ENCODE results near the gene PI16.

Gene PI16

DNA sequence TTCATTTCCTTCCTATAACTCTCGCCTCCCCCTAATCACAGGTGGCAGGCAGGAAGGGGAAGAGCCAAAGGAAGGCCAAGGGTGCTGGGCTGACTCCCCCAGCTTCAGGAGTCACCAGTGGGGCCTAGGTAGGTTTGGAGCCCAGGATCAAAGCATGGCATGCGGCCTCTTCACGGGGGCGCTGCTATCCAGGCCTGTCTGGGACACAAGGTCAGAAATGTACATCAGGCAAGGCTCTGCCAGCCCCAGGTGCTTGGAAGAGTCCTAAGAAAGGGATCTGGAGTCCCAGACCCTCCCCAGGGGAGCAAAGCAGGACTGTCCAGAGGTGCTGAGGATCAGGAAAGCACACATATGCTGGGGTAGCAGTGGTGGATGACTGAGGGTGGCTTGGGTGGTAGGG, 10.4 kb downstream of the PI16 start:
- no peaks in the 10 kb centered on the region for H3K27me3 ChIP-seq (replicated peaks)
- in situ Hi-C loops (cut with HindIII; ENCODE audit: low pct_ligation_motif_present, low sequenced_read_pairs) = no loop called here
- H3K27ac ChIP-seq = no peak overlapping the region
- no peak for DNase-seq
- TF ChIP-seq, protein P1, sequence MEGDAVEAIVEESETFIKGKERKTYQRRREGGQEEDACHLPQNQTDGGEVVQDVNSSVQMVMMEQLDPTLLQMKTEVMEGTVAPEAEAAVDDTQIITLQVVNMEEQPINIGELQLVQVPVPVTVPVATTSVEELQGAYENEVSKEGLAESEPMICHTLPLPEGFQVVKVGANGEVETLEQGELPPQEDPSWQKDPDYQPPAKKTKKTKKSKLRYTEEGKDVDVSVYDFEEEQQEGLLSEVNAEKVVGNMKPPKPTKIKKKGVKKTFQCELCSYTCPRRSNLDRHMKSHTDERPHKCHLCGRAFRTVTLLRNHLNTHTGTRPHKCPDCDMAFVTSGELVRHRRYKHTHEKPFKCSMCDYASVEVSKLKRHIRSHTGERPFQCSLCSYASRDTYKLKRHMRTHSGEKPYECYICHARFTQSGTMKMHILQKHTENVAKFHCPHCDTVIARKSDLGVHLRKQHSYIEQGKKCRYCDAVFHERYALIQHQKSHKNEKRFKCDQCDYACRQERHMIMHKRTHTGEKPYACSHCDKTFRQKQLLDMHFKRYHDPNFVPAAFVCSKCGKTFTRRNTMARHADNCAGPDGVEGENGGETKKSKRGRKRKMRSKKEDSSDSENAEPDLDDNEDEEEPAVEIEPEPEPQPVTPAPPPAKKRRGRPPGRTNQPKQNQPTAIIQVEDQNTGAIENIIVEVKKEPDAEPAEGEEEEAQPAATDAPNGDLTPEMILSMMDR (IDR thresholded peaks at IDR 0.05; ENCODE audit: low read depth, low read length, missing control alignments) = no peak
- no peak overlapping the region for H3K4me3 ChIP-seq (ENCODE audit: low read depth, low read length)
- peaks cover 37% of the 10 kb centered on the region for H3K36me3 ChIP-seq (replicated peaks)

DNA sequence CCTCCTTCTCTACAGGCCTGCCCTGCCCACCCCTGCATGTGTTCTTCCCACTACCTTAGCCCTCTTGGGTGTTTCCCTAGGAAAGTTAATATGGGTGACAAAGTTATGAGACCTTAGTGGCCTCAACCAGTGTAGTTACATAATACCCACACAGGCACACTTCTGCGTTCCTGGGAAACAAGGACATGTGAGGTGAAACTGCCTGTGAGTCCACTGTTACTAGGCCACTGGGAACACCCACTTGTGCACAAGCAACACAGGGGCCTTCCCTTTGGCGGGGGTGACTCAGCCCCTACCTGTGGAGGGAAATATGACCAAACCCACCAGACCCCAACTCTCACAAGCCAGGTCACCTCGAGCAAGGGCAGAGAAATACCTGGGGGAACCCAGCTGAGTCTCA, 12.8 kb downstream of the PI16 start:
- Histone ChIP-seq H3K27me3 (replicated peaks) (no peaks in the 10 kb centered on the region), H3K27ac (no peak overlapping the region), H3K36me3 (replicated peaks) (peaks cover 61% of the 10 kb centered on the region), H3K4me3 (ENCODE audit: low read depth, low read length) (no peak overlapping the region)
- in situ Hi-C loops (cut with HindIII; ENCODE audit: low pct_ligation_motif_present, low sequenced_read_pairs) = no loop called here
- DNase-seq = no peak
- TF ChIP-seq, protein P1 (IDR thresholded peaks at IDR 0.05; ENCODE audit: low read depth, low read length, missing control alignments) = no peak

DNA sequence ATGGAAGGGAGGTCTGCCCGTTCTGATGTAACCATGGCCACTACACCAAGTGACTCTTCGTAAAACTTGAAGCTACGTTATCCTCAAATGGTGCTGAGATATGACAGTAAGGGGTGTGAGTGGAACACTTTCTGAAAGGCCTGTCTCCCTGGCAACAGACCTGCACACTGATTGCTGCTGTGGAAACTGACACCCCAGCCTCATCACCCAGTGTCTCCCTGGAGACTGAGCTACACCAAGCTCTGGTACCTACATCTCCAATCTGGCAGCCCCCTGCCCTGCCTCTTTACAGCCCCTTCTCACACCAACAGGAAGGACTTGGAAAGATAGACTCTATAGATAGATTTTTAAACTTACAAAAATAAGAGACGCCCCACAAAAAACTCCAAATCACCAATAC, 13.2 kb downstream of the PI16 start:
- no peak for DNase-seq
- H3K27ac ChIP-seq = no peak overlapping the region
- in situ Hi-C loops (cut with HindIII; ENCODE audit: low pct_ligation_motif_present, low sequenced_read_pairs) = no loop called here
- no peaks in the 10 kb centered on the region for H3K27me3 ChIP-seq (replicated peaks)
- H3K36me3 ChIP-seq (replicated peaks) = peaks cover 65% of the 10 kb centered on the region
- TF ChIP-seq, protein P1 (IDR thresholded peaks at IDR 0.05; ENCODE audit: low read depth, low read length, missing control alignments) = no peak
- no peak overlapping the region for H3K4me3 ChIP-seq (ENCODE audit: low read depth, low read length)

DNA sequence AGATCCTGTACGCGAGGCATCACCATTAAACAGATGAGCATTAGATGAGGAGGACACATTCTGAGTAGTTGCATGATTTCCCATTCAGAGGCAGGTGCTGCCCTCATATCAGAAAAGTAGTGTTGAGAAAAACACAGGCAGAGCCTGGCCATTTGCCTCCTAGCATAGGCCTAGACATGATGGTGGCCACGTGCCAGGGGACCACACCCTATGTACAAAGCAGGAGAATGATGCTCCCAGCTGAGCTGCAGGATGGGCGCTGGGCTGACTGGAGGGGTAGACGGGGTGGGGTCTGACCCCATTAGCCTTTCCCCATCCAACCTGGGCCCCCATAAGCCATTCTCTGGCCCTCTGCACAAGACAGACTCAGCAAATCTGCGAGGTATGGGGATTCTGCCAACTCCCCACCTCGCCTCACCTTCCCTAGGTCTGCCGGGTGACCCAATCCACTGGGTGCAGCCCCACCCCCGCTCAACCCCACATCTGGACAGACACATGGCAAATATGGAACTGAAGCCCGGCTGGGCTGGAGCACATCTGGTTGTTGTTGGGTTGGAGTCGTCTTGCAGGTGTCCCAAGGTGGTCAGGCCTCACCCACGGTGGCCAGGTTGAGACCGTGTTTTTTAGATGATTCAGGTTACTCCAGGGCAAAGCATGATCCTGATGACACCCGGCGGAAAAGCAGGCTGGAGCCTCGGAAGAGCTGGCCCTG, 13.9 kb downstream of the PI16 start:
- peaks cover 72% of the 10 kb centered on the region for H3K36me3 ChIP-seq (replicated peaks)
- in situ Hi-C loops (cut with HindIII; ENCODE audit: low pct_ligation_motif_present, low sequenced_read_pairs) = no loop called here
- H3K27ac ChIP-seq = no peak overlapping the region

DNA sequence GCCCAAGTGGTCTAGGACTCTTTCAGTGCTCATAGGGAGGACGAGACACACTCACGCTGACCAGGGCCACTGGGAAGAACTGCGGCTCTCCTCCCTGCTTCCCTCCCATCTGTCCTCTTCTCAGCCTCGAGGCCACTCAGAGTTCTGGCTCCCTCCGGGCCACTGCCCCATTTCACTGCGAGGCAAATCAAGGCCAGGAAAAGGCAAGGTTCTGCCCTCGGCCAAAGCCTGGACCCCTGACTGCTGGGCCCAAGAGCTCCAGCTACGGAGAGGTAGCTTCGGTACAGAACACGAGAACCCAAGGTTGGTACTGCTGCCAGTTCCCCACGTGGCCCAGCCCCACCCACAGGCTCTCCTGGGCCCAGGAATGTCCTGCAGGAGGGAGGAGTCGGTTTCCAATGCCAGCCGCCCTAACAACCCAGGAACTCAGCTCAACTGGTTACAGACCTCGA, 14.7 kb downstream of the PI16 start:
- peaks cover 80% of the 10 kb centered on the region for H3K36me3 ChIP-seq (replicated peaks)

More for the DNA sequence above, 13.9 kb downstream of the PI16 start:
- TF ChIP-seq, protein P1 (IDR thresholded peaks at IDR 0.05; ENCODE audit: low read depth, low read length, missing control alignments) = no peak
- Histone ChIP-seq H3K27me3 (replicated peaks) (no peaks in the 10 kb centered on the region), H3K4me3 (ENCODE audit: low read depth, low read length) (no peak overlapping the region)
- no peak for DNase-seq

More for the DNA sequence above, 14.7 kb downstream of the PI16 start:
- in situ Hi-C loops (cut with HindIII; ENCODE audit: low pct_ligation_motif_present, low sequenced_read_pairs) = no loop called here
- Histone ChIP-seq H3K4me3 (ENCODE audit: low read depth, low read length) (no peak overlapping the region), H3K27me3 (replicated peaks) (no peaks in the 10 kb centered on the region), H3K27ac (no peak overlapping the region)
- no peak for DNase-seq
- TF ChIP-seq, protein P1 (IDR thresholded peaks at IDR 0.05; ENCODE audit: low read depth, low read length, missing control alignments) = no peak

Data from brain microvascular endothelial cell (primary cell).